Measurements from ENCODE around the gene ADAMTS17.
"Not testable (repeated sequence)": the region's sequence is repeated elsewhere in the genome, so short reads cannot be mapped to it uniquely, and the experiment has no call there.

GRCh38 chr15:100339451-100339850 is 2.3 kb downstream of the ADAMTS17 start:
- TF ChIP-seq, protein P1, sequence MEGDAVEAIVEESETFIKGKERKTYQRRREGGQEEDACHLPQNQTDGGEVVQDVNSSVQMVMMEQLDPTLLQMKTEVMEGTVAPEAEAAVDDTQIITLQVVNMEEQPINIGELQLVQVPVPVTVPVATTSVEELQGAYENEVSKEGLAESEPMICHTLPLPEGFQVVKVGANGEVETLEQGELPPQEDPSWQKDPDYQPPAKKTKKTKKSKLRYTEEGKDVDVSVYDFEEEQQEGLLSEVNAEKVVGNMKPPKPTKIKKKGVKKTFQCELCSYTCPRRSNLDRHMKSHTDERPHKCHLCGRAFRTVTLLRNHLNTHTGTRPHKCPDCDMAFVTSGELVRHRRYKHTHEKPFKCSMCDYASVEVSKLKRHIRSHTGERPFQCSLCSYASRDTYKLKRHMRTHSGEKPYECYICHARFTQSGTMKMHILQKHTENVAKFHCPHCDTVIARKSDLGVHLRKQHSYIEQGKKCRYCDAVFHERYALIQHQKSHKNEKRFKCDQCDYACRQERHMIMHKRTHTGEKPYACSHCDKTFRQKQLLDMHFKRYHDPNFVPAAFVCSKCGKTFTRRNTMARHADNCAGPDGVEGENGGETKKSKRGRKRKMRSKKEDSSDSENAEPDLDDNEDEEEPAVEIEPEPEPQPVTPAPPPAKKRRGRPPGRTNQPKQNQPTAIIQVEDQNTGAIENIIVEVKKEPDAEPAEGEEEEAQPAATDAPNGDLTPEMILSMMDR (IDR thresholded peaks at IDR 0.05) = not testable (repeated sequence)
- TF ChIP-seq POLR2AphosphoS5 (IDR thresholded peaks at IDR 0.05; ENCODE audit: low read depth, low read length); TCF7L2 (IDR thresholded peaks at IDR 0.05; ENCODE audit: low read depth, low read length); REST (IDR thresholded peaks at IDR 0.05; ENCODE audit: insufficient read depth in 1 of 2, low read depth in 2 of 2, low read length in 1 of 2): not testable (repeated sequence)
